H1 (cell line): Measurements from ENCODE around the gene GFPT1. TPM values are rescaled to one million over a fixed set of nuclear protein-coding genes. Genes with fewer than 3 reads are reported as not detected.

Experiments used
- TEAD4 ChIP-seq: IDR thresholded peaks from 2 replicates; pipeline ENCODE4 v1.6.1; 2012; ENCODE audit warnings: low read depth, low read length, inconsistent platforms, mixed read lengths
- polyA plus RNA-seq, 7 experiments: library from polyadenylated mRNA; depleted of rRNA in 3 of 7; stranded (reverse) in 5 of 7; unstranded in 2 of 7; fragments of >200 nt in 5 of 7; fragments of 200-250 nt in 2 of 7; gene quantifications; 1 replicate in 5 of 7; 2 replicates in 1 of 7; 4 replicates in 1 of 7; pipeline versions ENCODE4 v1.2.1 to v1.2.3, GENCODE V29; 2011 to 2013; ENCODE audit warnings: missing spikeins in 2 of 7, mixed read lengths in 2 of 7
- total RNA-seq: library from RNA; stranded (reverse); fragmentation: NEBNext Ultra II Directional; extraction: Animal tissue kit (Norgen Biotek cat#: 25700); gene quantifications from 2 replicates; pipeline ENCODE4 v1.2.1, GENCODE V29; 2021

Gene GFPT1
- total and polyA plus RNA-seq, 2 of the 8 experiments (the other 6 are each of a cell fraction or from before 2014, with no cell fraction given) = 13.3 to 76.2 TPM

- TF ChIP-seq TEAD4 = no peak
Measured at GRCh38 chr2:69315160-69315761, 71.8 kb downstream of the GFPT1 start (continued).
